GM18507 (cell line): Measurements from ENCODE around the gene R3HCC1L.
"Not testable (repeated sequence)": the region's sequence is repeated elsewhere in the genome, so short reads cannot be mapped to it uniquely, and the experiment has no call there.

Experiments used
- DNase-seq: peaks from one replicate; pipeline ENCODE4 v3.0.0; 2011; ENCODE audit warnings: low read depth; ENCODE audit not compliant: insufficient read length; ENCODE audit errors: extremely low spot score
- FAIRE-seq: peaks from 2 replicates; lab custom pipeline; 2011; peaks lifted over from hg19 to GRCh38; lab: Jason Lieb, UNC

Gene R3HCC1L

GRCh38 chr10:98217801-98218200, 83.3 kb downstream of the R3HCC1L start:
- no peak for FAIRE-seq
- DNase-seq = no peak

- no peak for FAIRE-seq
These were observed 89.4 kb downstream of the R3HCC1L start for GRCh38 chr10:98223874-98224273.

GRCh38 chr10:98224509-98224908, 90.1 kb downstream of the R3HCC1L start:
- FAIRE-seq (no peak), DNase-seq (no peak)

More at GRCh38 chr10:98223874-98224273, 89.4 kb downstream of the R3HCC1L start:
- DNase-seq = no peak

- DNase-seq = no peak
- FAIRE-seq = no peak
These were observed 90.5 kb downstream of the R3HCC1L start for GRCh38 chr10:98224996-98225395.

GRCh38 chr10:98226508-98227144, 92.2 kb downstream of the R3HCC1L start:
- DNase-seq (no peak), FAIRE-seq (no peak)

- FAIRE-seq, DNase-seq: not testable (repeated sequence)
These were observed 93.3 kb downstream of the R3HCC1L start for GRCh38 chr10:98227713-98228112.

GRCh38 chr10:98228266-98228665, 93.8 kb downstream of the R3HCC1L start:
- not testable (repeated sequence) for FAIRE-seq, DNase-seq

- FAIRE-seq = no peak
These were observed 97.0 kb downstream of the R3HCC1L start for GRCh38 chr10:98231417-98231816.

GRCh38 chr10:98235846-98236245, 101.4 kb downstream of the R3HCC1L start:
- DNase-seq (no peak), FAIRE-seq (no peak)

More at GRCh38 chr10:98231417-98231816, 97.0 kb downstream of the R3HCC1L start:
- DNase-seq = no peak

GRCh38 chr10:98236862-98237261, 102.4 kb downstream of the R3HCC1L start:
- no peak for DNase-seq
- no peak for FAIRE-seq

- DNase-seq (no peak), FAIRE-seq (no peak)
These were observed 103.9 kb downstream of the R3HCC1L start for GRCh38 chr10:98238391-98238790.

- DNase-seq = no peak
- FAIRE-seq = no peak
These were observed 106.1 kb downstream of the R3HCC1L start for GRCh38 chr10:98240524-98240923.

- FAIRE-seq (no peak), DNase-seq (no peak)
These were observed 108.4 kb downstream of the R3HCC1L start for GRCh38 chr10:98242823-98243222.

GRCh38 chr10:98244141-98244540, 109.7 kb downstream of the R3HCC1L start:
- FAIRE-seq = no peak
- DNase-seq = no peak

GRCh38 chr10:98244586-98244985, 110.1 kb downstream of the R3HCC1L start:
- FAIRE-seq = no peak
- no peak for DNase-seq

- no peak for FAIRE-seq
- DNase-seq = no peak
These were observed 112.7 kb downstream of the R3HCC1L start for GRCh38 chr10:98246911-98247805.

- DNase-seq (no peak), FAIRE-seq (no peak)
These were observed 113.6 kb downstream of the R3HCC1L start for GRCh38 chr10:98248018-98248417.

- FAIRE-seq (no peak), DNase-seq (no peak)
These were observed 114.7 kb downstream of the R3HCC1L start for GRCh38 chr10:98249134-98249533.

GRCh38 chr10:98251399-98251798, 116.9 kb downstream of the R3HCC1L start:
- FAIRE-seq = no peak

GRCh38 chr10:98252464-98252863, 118.0 kb downstream of the R3HCC1L start:
- FAIRE-seq = no peak

More at GRCh38 chr10:98251399-98251798, 116.9 kb downstream of the R3HCC1L start:
- DNase-seq = no peak

GRCh38 chr10:98253499-98253898, 119.0 kb downstream of the R3HCC1L start:
- no peak for DNase-seq
- no peak for FAIRE-seq

More at GRCh38 chr10:98252464-98252863, 118.0 kb downstream of the R3HCC1L start:
- no peak for DNase-seq
